ENCODE measurements around the gene SLC7A10. TPM values are rescaled to one million over a fixed set of nuclear protein-coding genes. Genes with fewer than 3 reads are reported as not detected.
"Not testable (repeated sequence)": the region's sequence is repeated elsewhere in the genome, so short reads cannot be mapped to it uniquely, and the experiment has no call there.

SLC7A10 gene
- total RNA-seq, 4 donors from 2014 or later = not detected

DNA sequence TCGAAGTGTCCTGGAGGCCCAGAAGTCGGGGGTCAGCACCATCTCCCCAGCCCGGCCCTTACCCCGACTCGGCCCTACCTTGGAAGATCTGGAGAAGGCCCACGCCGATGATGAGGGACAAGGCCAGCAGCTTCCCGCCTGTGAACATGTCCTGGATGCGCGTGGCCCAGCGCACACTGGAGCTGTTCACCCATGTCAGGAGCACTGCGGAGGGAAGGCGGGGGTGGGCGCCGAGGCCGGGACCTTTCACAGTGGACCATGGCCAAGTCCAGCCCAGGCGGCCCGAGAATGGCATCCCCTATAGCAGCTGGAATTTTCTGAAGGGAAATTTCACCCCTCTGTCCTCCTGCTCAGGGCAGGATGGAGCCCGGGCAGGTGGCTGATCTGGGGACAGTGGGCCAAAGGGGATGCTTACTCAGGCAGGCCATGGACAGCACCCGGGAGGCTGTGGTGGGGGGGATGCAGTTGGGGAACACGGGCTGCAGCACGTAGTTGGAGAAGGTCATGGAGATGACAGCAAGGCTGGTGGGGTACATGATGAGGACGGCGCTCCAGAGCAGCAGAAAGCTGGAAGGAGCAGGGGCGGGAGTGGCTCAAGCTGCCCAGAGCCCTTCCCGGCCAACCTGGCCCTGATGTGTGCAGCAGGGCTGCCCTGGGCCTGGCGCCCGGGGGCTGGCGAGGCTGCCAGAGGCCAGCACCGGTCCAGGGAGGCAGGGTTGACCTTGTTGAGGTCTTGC is 13.0 kb downstream of the SLC7A10 start:
- H3K4me3 ChIP-seq = no peak overlapping the region
- H3K27ac ChIP-seq = no peak overlapping the region
- no peak for TF ChIP-seq POLR2A (IDR thresholded peaks at IDR 0.05)
- TF ChIP-seq, protein P1, sequence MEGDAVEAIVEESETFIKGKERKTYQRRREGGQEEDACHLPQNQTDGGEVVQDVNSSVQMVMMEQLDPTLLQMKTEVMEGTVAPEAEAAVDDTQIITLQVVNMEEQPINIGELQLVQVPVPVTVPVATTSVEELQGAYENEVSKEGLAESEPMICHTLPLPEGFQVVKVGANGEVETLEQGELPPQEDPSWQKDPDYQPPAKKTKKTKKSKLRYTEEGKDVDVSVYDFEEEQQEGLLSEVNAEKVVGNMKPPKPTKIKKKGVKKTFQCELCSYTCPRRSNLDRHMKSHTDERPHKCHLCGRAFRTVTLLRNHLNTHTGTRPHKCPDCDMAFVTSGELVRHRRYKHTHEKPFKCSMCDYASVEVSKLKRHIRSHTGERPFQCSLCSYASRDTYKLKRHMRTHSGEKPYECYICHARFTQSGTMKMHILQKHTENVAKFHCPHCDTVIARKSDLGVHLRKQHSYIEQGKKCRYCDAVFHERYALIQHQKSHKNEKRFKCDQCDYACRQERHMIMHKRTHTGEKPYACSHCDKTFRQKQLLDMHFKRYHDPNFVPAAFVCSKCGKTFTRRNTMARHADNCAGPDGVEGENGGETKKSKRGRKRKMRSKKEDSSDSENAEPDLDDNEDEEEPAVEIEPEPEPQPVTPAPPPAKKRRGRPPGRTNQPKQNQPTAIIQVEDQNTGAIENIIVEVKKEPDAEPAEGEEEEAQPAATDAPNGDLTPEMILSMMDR (IDR thresholded peaks at IDR 0.05) = no peak
- no peaks in the 10 kb centered on the region for H3K9me3 ChIP-seq
- peaks cover 0 to under 1% (median 0%) of the 10 kb centered on the region in 3 donors for H3K36me3 ChIP-seq
- intact Hi-C loops (cut with DNase I) = no loop called here
- 81 to 85% methylated on average over 11 to 26 of the region's 30 CpGs for WGBS, 2 donors
- DNase-seq = no peak
- H3K4me1 ChIP-seq = no peaks in the 10 kb centered on the region
- no peaks in the 10 kb centered on the region for H3K27me3 ChIP-seq

DNA sequence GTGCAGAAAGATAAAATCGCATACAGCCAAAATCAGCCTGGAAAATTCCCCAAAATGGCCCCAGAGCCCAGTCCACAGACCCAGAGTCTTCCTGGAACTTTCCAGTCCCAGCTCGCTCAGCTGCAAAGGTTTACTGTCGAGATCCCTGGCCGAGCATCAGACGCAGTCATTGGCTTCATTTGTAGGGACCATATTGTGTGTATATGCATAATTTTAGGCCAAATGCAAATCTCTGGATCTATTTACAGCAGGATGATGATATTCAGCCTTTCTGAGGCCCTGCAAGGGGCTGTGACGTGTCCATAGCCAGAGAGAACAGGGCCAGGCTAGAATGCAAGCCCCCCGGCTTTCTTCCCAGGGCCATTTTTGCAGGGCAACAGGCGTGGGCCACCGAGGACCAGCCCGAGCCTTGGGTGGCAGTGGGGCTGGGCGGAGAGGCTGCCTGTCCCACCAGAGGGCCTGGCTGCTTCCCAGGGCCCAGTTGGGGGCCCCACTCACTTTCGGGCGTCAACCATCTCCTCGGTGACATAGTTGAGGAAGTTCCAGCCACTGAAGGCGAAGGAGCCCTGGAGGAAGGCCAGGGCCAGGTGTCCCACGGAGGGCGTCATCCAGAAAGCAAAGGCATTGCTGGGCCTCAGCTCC is 13.7 kb downstream of the SLC7A10 start:
- Histone ChIP-seq H3K9me3 (no peaks in the 10 kb centered on the region), H3K36me3 (peaks cover 0 to 7% (median 0%) of the 10 kb centered on the region in 3 donors), H3K27me3 (no peaks in the 10 kb centered on the region), H3K4me3 (no peak overlapping the region), H3K27ac (no peak overlapping the region), H3K4me1 (no peaks in the 10 kb centered on the region)
- intact Hi-C loops (cut with DNase I) = no loop called here
- no peak for DNase-seq
- 57 to 60% methylated on average over 7 to 14 of the region's 17 CpGs for WGBS, 2 donors
- TF ChIP-seq, protein P1 (IDR thresholded peaks at IDR 0.05) = no peak
- no peak for TF ChIP-seq POLR2A (IDR thresholded peaks at IDR 0.05)

DNA sequence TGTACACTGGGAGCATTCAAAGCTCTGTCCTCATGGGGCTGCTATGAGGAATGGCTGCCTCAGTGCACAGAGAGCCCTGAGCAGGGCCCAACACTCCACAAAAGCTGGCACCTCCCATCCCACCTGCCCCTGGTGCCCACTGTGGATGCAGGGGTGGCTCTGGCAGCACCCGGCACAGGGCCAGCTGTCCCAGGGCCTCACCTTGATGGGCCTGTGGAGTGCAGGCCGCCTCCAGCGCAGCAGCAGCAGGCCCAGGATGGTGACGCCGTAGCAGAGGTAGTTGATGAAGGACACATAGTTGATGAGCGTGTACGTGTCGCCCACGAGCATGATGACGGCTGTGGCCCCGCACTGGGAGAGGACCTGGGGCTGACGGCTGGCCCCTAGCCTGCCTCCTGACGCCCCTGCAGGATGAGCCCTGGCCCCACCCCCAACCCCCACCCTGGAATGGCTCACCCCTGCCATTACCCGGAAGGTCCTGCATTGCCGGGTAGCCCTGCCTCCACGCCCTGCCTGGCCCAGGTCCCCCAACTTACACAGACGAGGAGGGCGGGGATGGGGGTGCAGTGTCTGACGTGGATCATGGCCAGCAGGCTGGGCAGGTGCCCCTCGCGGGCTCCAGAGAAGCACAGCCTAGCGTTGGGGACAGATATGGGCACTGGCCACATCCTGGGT is 15.2 kb downstream of the SLC7A10 start:
- H3K9me3 ChIP-seq = no peaks in the 10 kb centered on the region
- no peak overlapping the region for H3K27ac ChIP-seq
- H3K36me3 ChIP-seq = peaks cover 0 to 22% (median 0%) of the 10 kb centered on the region in 3 donors
- no peaks in the 10 kb centered on the region for H3K27me3 ChIP-seq
- 73% methylated on average over 3 of the region's 22 CpGs; no CpG with 5 or more reads in 1 of the 2 donors for WGBS, 2 donors
- intact Hi-C loops (cut with DNase I) = no loop called here
- DNase-seq = no peak
- TF ChIP-seq, protein P1 (IDR thresholded peaks at IDR 0.05) = no peak
- no peak for TF ChIP-seq POLR2A (IDR thresholded peaks at IDR 0.05)
- no peak overlapping the region for H3K4me3 ChIP-seq
- H3K4me1 ChIP-seq = no peaks in the 10 kb centered on the region

DNA sequence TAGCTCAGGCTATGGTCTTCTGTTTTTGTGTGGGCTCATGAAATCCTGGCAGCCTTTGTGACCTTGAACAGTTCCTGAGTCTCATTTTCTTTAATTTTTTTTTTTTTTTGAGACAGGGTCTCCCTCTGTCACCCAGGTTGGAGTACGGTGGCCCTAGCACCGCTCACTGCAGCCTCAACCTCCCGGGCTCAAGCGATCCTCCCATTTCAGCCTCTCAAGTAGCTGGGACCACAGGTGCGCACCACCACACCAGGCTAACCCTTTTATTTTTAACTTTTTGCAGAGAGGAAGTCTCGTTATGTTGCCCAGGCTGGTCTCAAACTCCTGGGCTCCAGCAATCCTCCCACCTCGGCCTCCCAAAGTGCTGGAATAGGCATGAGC is 15.8 kb downstream of the SLC7A10 start:
- H3K4me3 ChIP-seq; DNase-seq; H3K4me1 ChIP-seq; H3K9me3 ChIP-seq; H3K27ac ChIP-seq; intact Hi-C loops (cut with DNase I); H3K27me3 ChIP-seq: not testable (repeated sequence)
- H3K36me3 ChIP-seq = peaks cover 0 to 28% (median 0%) of the 10 kb centered on the region in 3 donors
- 82 to 94% methylated on average over 2 to 7 of the region's 7 CpGs for WGBS, 2 donors

DNA sequence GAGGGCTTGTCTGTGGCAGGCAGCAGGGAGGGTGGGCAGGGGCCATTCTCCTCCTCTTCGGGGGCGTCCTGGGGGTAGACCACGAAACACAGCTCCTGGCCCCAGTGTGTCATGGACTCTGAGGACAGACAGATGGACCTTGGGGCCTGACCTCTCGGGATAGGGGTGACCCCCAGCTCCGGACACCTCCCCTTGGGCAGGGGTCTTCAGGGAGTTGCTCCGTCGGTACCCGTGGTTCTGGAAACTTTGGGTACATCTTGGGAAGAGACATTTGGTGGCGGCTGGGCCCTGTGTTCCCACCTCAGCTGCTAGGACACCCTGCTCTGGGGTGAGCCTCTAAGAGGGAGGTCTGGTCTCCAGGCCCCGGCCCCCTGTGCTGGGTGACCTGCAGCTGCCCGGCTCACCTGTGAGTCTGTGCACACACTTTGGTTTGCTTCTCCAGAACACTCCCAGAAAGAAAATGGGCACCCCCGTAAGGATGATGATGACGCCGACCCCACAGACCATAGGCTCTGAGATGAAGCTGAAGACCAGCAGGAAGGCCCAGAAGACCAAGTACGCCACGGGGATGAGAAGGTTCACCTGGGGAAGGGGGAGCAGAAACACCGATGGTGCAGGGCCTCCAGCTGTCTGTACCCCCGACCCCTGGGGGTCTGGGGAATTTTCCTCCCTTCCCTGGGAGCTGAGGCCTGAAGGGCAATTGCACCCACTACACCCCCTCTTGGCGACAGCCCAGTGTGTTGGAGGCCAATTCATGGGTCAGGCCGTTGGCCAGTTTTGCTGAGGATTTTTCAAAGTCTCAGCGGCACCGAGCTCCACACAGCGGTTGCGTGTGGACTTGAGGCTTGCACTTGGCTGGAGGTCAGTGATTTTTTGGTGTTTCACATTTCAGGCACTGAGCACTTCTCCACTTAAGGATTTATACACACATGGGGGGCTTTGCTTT is 16.5 kb downstream of the SLC7A10 start:
- Histone ChIP-seq H3K4me1 (no peaks in the 10 kb centered on the region), H3K36me3 (peaks cover 0 to 33% (median 0%) of the 10 kb centered on the region in 3 donors), H3K27me3 (no peaks in the 10 kb centered on the region), H3K4me3 (no peak overlapping the region), H3K9me3 (no peaks in the 10 kb centered on the region), H3K27ac (no peak overlapping the region)
- intact Hi-C loops (cut with DNase I) = no loop called here
- TF ChIP-seq, protein P1 (IDR thresholded peaks at IDR 0.05) = no peak
- no peak for TF ChIP-seq POLR2A (IDR thresholded peaks at IDR 0.05)
- DNase-seq = no peak
- WGBS, 2 donors = 79 to 81% methylated on average over 8 to 13 of the region's 24 CpGs

Data from esophagus squamous epithelium (tissue), 5 donors.